GM19240 (cell line): ENCODE measurements around the gene MAP2K1.

Source experiments
- DNase-seq: peaks from one replicate; pipeline ENCODE4 v3.0.0; 2011; ENCODE audit warnings: low spot score; ENCODE audit not compliant: insufficient read length

MAP2K1 gene

GRCh38 chr15:66503780-66504562 lies 117.3 kb downstream of the MAP2K1 start:
- no peak for DNase-seq

DNA sequence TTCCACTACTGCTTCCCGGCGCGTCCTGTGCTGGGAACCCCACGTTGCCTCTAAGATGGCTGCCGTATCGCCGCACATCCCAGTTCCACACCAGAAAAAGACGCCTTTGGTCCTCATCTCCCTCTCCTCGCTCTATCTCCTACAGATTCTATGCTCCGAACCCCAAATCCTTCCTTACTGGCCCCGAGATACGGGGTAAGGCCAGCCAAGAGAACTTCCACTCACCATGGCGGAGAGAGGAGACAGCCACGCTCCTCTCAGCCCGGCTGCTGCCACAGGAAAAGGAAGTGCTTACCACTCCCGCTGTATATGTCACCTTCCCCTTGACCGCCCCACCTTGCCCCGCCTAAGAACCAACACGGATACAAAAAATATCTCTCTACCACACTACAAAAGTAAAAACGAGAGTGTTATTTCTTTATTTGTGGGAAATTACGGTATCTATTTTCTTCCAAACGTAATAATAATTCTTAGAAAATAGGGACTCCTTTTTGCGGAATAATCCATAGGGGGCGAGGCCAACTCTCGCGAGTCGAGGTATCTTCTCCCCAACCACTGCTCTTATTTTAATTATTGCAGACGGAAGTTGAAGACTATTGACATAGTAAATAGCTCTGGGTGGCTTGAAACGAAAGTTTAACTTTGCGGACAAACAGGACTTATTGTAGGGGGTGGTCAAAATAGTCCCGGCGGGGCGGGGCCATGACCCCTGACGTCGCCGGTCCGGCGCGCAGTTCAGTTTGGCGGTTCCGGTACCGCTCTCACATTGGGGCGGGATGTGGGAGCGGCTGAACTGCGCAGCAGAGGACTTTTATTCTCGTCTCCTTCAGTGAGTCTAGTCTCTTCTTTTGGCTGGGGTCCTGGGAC lies 118.1 kb downstream of the MAP2K1 start, which contains the start of the genes RPL4 and ZWILCH:
TSS of gene RPL4 (minus strand) at position 293 of the 867 bp plus-strand sequence. CDS start at position 228, 65 bp downstream.
TSS of gene ZWILCH (plus strand) at position 764 of the 867 bp plus-strand sequence. CDS start at position 777, 13 bp downstream.
- peak; percentile 34 for DNase-seq

GRCh38 chr15:66505430-66505811 lies 118.7 kb downstream of the MAP2K1 start:
- no peak for DNase-seq

- no peak for DNase-seq
These were observed 119.1 kb downstream of the MAP2K1 start for GRCh38 chr15:66505818-66506217.

DNA sequence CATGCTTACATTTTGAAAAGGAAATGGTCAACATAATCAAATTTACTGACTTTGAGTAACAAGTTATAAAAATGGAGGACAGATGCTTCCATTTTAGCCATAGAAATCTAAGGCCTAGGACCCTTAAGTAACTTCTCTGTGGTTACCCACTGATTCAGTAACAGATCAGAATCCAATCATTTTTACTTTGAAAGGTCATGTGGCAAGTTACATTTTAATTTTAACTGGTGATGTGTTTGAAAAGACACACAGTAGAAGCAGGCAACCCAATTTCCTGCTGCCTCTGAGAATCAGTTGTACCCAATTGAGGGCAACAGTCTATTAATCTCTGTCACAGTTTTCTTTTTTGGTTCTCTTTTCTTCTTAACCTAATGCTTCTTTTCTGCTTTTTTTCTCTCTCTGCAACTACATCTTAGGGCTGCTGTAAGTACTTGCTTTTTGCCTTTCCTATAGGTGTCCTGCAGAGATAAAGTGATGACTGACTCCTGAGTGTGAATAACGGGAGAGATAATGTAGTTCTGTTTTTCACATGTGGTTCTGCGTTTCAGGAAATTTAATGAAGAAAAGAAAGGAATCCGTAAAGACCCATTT lies 121.7 kb downstream of the MAP2K1 start:
- no peak for DNase-seq

DNA sequence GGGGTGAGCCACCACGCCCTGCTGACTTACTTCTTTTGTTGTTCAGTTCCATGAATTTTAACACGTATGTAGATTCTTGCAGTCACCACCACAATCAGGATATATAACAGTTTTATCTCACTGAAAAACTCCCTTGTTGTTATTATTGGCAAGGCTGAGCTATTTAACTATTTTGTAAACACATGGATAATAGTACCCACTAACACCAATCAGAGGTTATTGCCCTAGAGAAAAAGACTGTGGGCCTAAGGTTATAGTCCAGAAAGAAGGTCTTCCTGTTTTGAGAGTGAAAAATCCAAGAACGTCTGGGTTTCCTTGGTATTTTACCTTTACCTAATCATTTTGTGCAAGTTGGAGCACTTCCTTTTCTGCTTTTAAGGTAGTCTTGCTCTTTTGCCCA lies 127.9 kb downstream of the MAP2K1 start:
- no peak for DNase-seq

DNA sequence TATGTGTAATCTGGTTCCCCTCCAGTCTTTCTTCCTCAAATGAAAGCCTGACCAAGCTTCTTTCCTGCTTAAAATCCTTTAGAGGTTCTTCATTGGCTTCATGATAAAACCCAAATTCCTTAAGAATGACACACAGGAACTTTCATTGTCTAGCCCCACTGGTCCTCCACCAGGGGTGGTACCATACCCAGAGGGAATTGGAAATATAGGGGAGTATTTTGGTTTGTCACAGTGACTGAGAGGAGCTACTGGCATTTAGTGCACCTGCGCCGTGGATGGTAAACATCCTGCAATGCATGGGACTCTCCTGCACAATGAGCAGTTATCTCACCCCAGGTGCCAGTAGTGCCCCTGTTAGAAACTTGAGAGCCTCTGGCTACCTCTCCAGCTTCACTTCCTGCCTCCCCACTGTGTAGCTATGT lies 129.2 kb downstream of the MAP2K1 start:
- no peak for DNase-seq

DNA sequence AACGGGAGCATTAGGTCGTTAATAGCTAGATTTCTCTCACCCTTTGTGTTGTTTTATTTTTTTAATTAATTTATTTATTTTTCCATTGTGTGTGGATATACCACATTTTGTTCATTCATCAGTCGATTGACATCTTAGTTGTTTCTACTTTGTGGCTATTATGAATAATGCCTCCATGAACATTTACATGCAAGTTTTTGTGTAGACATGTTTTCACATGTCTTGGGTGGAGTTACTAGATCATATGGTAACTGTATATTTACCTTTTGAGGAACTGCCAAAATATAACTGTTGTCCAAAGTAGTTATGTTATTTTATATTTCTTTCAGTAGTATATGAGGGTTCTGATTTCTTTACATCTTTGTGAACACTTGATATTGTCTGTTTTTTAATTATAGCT lies 137.2 kb downstream of the MAP2K1 start:
- no peak for DNase-seq

- DNase-seq, result no peak
These were observed 138.1 kb downstream of the MAP2K1 start for GRCh38 chr15:66524838-66525237.

DNA sequence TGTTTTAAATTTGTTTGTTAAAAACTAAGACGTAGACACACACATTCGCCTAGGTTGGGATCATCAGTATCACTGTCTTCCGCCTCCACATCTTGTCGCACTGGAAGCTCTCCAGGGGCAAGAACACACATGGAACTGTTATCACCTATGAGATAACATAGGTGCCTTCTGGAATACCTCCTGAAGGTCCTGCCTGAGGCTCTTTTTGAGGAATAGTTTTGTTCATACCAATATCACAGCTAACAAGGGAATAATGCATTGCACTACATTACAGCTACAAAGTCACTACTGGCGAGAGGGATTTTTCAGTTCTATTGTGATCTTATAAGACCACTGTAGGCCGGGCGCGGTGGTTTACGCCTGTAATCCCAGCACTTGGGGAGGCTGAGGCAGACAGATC lies 148.3 kb downstream of the MAP2K1 start:
- DNase-seq, result no peak
